GM19455 (cell line): ENCODE results near the gene SLC15A3.
"Not testable (repeated sequence)": the region's sequence is repeated elsewhere in the genome, so short reads cannot be mapped to it uniquely, and the experiment has no call there.

Source experiments
- ATAC-seq: cut with Tn5 transposase; IDR thresholded peaks from one replicate; pipeline ENCODE4 v1.9.1; 2021; ENCODE audit not compliant: unreplicated experiment

Gene SLC15A3

DNA sequence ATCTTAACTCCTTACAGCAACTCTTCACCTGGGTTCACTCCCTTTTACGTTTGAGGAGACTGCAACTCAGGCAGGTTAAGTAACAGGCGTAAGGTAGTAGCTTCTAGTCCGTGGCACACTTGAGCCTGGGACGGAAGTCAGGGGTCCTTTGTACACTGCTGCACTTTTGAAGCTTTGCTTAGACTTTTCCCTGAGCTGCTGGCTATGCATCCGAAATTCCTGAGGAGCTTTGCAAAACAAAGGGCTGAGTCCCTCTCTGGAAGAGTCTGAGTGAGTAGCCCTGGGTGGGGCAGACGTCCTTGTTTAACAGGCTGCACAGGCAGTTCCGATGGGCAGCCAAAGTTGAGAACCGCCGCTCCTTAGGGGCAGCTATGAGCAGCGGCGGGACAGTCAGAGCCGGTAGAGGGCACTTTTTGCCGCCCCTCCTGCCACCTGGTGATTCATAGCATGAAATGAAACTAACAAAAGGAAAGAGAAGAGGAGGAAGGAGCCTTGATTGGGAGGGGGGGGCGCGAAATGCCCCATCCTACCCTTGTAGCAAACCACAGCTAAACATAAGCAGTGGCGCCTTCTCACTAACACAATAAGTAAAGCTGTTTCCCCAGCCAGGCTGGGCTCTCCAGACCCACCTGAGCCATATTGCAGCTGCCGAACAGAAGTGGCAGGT is 36.6 kb downstream of the SLC15A3 start:
- peak; percentile 47 for ATAC-seq

DNA sequence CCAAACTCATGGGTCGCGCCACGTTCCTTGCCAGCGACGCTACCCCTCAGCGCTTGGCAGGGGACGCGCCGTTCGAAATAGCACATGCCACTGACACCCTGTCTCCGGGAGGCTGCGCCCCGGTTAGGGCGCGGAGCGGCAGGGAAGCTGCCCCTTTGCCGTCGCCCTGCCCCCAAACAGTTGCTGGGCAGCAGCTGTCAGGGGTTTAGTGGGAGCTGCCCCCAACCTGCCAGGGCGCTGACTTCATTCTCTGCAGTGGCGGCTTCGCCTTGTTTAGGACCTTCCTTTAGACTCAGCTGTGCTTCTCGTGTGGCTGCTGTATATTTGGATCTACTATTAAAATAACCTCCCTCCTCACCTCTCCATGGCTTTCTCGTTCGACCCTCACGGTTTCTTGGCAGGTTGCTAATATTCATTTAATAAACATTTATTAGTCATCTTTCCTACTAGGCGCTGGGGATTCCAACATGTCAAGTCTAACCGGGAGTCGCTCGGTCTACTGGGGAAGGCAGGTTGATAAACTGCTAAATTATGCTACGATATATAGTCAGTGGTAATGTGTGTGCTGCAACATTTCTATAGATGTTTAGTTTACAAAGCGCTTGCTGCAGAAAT is 37.2 kb downstream of the SLC15A3 start:
- peak; percentile 3 for ATAC-seq

DNA sequence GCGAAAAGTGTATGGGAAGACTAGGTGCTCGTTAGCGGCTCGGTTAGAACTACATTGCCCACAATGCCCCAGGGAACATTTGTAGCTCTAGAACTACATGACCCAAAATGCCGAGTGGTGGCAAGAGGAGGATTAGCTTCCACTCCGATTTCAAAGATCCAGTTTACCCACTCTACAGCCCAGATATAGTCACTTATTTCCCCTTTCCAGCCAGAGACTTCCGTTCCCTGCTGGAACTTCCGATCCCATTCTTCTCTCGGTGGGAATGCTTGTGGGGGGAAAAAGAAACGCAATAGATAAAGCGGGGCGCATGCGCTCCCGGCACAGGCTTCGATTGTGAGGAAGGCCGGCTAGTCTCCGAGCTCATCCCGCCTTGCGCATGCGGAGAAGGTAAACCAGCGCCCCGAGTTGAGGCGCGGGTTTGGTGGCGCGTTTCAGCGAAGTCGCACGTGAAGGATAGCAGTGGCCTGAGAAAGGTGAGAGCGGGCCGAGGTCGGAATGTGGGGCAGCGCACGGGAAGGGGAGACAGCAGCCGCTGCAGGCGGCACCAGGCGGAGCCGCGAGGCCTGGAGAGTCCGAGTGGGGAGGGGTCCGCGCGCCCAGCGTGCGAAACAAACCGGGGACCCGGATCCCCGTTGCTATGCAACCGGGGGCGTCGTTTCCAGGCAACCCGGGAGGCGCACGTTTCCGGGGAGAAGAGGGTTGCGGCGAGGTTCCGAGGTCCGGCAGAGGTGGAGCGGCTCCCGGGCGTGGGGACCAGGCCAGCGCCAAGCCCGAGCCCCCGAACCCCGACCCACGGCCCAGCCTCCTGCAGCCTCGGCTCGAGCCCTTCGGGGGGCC is 38.0 kb downstream of the SLC15A3 start, which contains the start of gene TMEM109:
Gene TMEM109, plus strand, starts transcription at position 366 of the 840 bp plus-strand sequence. CDS start 5,536 bp downstream, outside the sequence.
- peak; percentile 46 for ATAC-seq

DNA sequence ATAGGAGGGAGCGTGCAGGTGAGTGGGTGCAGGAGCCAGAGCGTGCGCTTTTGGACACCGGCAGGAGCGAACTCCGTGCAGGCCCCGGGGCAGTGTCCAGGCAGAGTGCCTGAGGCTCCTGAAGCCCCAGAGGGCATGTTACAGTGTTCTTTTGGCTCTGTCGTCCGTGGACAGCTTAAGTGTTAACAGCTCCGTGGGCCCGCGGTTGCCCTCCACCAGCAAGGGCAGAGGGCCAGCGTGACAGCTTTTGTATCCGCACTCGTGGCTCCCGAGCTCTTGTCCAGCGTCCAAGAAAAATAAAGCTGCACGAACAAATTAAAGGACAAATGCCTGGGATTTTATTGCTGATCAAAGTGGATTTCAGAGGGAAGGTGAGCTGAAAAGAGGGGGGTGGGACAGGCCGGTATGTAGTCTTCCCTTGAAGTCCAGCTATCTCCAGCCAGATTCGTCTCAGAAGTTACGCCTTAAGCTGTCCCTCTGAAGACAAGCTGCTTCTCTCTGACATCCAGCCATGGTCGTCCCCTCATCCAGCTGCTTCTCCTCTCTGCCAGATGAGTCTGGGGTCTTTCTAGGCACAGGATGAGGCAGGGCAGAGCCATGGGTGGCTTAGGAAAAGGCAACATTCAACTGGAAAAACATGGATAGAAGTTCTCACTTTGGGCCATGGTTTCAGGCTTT is 39.0 kb downstream of the SLC15A3 start:
- no peak for ATAC-seq

DNA sequence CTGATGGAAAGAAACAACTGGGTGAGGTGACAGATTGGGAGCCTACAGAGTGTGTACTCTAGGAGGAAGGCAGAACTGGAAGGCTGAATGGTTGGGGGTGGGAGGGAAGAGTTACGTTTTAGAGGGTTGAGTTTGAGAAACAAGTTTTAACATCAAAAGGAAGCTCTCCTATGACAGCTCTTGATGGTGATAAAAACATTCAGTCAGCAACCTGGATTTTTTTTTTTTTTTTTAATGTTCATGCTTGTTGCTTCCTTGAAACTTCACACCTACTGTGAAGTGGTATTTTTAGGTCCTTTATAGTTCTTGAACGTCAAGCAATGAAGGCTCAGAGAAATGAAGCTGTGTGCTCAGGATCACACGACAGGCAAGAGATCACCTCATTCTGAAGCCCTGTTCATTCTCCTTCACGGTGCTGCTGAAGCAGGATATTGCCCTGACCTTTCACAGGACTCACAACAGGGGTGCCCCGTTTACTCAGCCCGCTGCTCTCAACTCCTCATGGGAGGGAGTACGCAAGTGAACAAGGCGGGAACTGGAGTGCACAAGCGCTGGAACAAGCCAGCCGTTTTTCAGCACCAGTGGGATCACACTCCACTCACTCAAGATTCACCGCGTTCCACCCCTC is 39.6 kb downstream of the SLC15A3 start:
- no peak for ATAC-seq

DNA sequence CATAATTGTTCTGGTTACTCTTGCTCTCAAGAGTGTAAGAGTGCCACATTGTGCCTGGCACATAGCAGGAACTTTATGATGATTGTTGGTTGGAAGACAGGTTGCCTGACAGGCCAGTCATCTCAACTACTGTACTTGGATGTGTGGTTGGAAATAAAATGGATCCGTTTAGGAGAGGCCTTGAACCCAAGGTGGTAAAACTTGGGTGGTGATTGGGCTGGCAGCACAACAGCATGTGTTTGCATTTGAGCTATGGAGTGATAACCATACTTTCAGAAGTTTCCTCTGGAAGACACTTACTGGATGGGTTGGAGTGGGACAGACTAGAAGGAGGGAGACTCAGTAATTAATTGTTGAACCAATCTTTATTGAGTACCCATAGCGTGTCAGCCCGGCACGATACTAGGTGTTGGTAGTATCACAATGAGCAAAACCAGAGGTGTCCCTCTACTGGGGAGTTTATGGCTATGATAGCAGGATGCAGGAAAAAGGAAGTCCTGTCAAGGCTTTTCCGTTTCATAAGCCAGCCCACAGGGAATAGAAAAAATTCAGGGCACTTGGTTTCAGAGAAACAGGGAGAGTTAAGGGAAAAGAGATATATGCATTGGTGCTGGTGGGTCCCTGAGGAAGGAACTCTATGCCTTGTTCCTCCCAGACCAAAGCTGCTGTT is 41.1 kb downstream of the SLC15A3 start:
- ATAC-seq: no peak

DNA sequence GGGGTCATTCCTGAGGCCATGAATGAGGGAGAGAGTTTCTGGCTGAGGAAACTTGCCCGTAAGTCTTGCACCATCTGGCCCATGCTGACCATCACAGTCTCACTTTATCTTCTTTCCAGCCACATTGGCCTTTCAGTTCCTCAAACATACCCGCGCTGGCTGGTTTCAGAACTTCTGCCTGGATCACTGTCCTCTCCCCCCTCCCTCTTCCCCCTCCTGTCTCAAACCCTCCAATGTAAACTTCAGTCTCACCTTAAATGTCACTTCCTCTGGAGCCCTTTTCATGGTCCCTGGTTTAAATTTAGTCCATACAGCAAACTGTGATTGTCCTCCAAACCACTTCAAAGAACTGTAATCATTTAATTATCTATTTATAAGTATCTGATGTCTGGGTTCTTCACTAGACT is 41.7 kb downstream of the SLC15A3 start:
- ATAC-seq: peak; percentile 37

DNA sequence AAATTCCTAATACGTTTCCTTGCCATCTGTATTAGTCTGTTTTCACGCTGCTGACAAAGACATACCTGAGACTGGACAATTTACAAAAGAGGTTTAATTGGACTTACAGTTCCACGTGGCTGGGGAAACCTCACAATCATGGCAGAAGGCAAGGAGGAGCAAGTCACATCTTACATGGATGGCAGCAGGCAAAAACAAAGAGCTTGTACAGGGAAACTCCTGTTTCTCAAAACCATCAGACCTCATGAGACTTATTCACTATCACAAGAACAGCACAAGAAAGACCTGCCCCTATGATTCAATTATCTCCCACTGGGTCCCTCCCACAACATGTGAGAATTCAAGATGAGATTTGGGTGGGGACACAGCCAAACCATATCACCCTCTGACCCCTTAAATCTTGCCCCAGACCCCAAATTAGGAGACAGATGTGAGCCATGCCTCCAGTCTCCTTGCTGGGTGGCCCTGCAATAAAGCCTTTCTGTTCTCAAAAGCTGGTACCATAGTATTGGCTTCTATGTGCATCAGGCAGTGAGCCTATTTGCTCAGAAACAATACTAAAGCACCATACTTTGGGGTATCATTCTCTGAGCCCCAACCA is 42.2 kb downstream of the SLC15A3 start:
- ATAC-seq: not testable (repeated sequence)

DNA sequence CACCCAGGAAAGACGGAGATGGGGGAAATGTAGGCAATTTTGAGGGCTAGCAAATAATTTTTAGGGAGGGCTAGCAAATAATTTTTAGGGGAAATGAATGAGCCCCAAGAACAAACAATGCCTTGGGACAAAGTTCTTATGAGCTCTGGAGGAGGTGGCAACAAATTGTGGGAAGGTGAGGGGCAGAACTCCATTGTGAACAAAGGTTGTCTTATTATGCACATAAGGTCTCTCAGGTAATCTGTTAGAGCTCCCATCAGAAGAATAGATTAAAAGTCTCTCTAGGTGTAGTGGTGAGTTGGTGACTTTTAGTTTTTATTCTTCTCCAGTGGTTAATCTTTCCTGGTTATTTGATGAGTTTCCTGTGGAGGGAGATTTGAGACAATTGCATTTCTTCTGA is 43.2 kb downstream of the SLC15A3 start:
- ATAC-seq: no peak

DNA sequence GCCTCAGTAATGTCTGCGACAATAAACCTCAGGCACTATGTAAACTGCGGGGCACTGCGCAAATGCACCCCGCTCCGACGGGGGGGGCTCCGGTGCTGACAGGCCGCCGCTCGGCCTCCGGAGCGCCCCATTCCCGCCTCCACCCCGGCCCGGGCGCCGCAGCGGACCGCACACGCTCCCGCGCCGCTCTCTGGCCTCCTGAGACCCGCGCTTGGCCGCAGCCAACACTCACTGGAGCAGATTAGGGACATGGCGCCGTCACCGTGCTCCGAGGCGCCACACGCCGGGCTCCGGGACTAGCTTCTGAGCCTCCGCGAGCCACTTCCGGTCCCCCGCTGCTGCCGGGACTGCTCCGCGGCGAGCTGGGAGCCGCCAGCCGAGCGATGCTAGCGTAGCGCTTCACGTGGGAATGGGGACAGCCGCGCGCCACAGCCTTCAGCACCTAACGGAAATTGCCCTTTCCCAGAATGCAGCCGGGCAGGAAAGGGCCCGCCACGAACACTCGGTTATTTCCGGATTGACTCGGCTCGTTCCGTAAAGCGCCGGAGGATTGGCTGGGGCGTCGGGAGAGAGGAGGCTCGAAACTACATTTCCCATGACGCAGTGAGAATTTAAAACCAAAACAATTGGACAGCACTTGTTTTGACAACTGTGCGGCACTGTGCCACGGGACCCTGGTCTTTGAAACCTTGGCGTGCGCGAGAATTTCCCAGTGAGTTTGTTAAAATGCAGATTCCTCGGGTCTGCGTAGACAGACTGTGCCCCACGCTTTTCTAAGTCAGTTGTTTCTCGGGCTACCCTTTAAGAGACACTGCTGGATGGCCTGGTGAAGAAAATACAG is 45.6 kb downstream of the SLC15A3 start, which contains the start of gene PRPF19:
Gene PRPF19, minus strand, starts transcription at position 454 of the 841 bp plus-strand sequence. Its CDS starts 203 bp downstream, at position 251.
- peak; percentile 75 for ATAC-seq

DNA sequence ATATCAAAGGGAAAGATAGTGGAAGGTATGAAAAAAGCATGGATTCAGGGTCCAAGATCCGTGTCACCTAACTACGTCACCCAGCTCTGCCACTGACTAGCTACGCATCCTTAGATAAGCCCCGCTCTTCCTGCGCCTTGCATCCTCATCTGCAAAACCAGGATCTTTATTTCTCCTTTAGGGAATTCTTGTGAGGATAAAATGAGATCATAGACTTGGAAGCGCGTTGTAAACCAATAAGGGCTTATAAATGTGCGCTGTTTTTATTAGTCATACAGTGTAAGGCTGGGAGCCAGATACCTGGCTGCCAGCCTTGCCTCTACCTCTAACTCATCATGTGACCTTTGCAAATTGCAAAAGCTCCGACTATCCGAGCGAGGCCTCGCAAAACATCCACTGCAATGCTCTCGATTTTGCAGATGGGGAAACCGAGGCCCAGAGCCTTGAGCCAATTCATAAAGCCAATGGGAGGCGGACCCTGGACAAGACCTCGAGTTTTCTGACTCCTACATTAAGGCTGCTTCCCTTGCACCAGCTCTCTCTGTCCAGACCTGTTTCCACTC is 46.3 kb downstream of the SLC15A3 start:
- no peak for ATAC-seq

DNA sequence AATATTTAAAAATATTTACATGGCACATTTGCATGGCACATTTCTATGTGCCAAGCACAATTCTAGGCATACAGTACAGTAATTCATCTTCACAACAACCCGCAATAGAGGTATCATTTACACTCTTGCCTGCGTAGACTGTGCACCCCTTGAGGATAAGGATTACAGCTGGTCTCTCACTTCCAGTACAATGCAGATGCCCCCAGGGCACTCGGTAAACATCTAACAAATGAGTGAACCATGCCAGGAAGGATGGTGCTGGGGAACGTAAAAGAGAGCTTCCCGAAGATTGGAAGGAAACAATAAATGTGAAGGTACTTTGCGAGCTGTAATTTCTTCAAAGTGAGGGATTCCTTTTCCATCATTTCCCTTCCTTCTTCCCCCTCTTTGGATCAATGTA is 46.9 kb downstream of the SLC15A3 start:
- ATAC-seq: no peak

DNA sequence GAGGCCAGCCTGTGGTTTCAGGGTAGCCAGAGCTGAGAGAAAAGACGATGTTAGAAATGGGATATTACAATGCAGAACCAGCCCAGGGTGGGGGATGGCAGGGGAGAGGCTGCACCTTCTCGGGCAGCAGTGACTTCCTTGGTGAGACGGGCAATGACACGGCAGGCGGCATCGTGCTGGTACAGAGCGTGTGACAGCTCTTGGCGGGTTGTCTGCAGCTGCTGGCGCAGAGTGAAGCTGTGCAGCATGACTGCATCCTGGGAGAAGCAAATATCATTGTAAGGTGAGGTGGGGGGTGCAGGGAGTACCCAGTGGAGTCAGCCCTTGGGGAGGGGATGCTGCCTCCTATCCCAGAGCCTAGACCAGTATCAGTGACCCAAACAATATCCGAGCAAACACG is 49.4 kb downstream of the SLC15A3 start:
- ATAC-seq: no peak

DNA sequence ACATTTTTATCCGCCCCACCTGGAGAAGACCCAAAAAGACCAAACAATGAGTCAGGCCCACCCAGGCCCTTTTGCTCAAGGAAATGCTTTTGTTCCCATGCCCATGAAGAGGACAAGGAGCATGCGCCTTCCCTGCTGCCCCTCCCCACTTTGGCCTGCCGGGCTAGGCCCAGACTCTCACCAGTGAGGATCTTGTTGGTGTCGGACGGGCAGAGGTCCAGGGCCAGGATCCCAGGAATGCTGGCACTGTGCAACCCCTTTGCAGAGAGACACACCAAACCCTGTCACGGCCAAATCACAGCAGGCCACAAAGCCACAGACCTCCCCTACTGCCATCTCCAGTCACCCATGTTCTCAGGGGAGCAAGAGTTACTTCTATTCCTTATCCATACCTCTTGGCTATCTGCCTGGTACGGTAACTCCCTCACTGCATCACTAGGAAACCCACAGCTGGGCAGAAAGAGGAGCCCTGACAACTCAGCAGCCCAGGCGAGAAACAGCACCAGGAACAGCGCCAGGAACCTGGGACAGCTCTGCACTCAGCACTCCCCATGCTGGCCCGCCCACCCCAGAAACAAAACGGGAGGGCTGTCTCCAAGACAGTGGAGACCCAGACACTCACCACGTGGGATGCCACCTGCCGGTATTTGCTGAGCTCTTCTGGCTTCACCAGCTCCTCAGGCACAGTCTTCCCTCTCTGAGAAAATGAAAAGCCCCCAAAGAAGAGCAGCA is 51.1 kb downstream of the SLC15A3 start:
- ATAC-seq: no peak

DNA sequence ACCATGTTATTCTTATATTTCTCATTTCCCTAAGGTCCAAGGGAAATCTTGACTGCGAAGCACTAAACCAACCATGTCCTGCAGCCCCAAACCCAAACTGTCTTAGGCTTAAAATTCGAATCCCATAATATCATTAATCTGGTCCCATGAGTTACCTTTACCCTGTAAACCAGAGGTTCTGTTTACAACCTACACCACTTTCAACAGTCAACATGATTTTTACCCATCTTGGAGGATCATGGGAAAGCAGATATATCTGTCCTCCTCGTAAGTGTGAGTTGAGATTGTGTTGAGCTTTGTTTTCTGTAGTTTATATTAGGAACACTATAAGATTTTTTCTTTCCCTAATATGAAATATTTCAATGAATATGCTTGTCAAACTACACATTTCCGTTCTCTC is 52.0 kb downstream of the SLC15A3 start:
- no peak for ATAC-seq

DNA sequence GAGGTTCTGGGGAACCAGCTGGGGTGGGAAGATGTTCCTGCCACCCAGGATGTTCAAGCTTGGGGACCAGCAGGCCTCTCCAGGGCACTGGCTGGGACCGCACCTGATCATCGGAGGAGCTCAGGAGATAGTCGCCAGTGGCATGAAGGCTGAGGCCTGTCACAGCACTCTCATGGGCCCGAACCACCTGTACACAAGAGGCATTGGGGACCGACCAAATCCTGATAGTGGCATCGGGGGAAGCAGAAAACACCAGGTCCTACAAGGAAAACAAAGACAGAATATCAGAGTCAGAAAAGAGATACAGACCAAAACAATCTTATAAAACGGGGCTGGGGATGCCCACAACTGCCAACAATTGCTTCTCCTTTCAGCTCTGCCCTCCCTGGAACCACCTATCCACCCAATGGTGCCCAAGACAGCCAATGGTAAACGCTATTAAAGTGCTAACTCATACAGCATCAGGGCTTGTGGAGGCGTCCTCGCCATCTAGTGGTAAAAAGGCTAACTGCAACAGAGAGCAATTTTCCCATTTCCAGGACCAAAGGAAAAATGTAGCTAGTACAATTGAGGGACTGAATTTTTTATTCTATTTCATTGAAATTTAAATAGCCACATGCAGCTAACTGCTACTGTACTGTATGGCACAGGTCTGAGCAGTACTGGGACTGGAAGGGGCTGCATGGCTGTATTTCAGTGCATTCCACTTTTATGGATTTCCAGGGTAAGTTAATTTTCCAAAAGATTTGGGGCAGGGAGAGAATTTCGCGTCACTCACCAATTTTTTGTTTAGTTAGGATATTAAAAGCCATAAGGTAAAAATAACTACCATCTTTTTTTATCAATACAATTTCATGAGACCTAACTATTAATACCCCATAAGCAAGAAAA is 52.7 kb downstream of the SLC15A3 start:
- ATAC-seq: no peak

DNA sequence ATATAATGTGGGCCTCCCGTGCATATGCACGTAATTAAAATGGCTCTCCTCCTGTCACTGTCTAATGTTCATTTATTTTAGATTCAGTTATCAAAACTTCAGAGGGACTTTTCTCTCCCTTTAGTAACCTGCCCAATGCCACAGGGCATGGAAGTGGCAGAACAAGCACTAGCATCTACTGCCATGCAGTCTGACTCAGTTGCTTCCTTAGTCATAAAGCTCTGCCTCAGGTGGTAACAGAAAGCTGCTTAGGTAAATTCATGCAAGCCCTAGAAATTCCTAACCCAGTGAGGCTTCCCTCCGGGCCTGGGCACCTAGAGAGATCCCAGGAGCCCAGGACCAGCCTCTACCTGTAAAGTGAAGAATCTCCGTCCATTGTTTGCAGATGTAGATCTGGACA is 54.5 kb downstream of the SLC15A3 start:
- ATAC-seq: no peak
